Heart right ventricle (tissue), 16 donors: ENCODE results near the gene GALNT5. TPM values are rescaled to one million over a fixed set of nuclear protein-coding genes. Genes with fewer than 3 reads are reported as not detected.
A peak's percentile ranks its signal among the peaks of the same experiment; 100 is the strongest.

Experiments used
- ATAC-seq, 8 donors: fragments of 200-7000 bp; cut with Tn5 transposase; one replicate each; pipeline ENCODE4 v1.9.1; 2020; ENCODE audit warnings: mild to moderate bottlenecking in 8 of 8, moderate library complexity in 8 of 8, moderate number of reproducible peaks in 1 of 8
- DNase-seq, 2 donors: peaks; one replicate each; pipeline ENCODE4 v3.0.0-alpha.2; 2020
- H3K27ac ChIP-seq, 10 donors: fragments of 200-600 bp; sonication (generic) in 2 of 10; one replicate each; pipeline versions ENCODE4 v1.5.0 to v1.8.0; 2020 to 2022; ENCODE audit warnings: mild to moderate bottlenecking in 3 of 10
- H3K27me3 ChIP-seq, 7 donors: fragments of 200-600 bp; one replicate each; pipeline ENCODE4 v1.8.0; 2021 to 2022; ENCODE audit warnings: mild to moderate bottlenecking in 2 of 7
- H3K36me3 ChIP-seq, 9 donors: fragments of 200-600 bp; sonication (generic) in 1 of 9; one replicate each; pipeline versions ENCODE4 v1.5.0 to v1.8.0; 2020 to 2022; ENCODE audit warnings: mild to moderate bottlenecking in 2 of 9
- H3K4me1 ChIP-seq, 9 donors: fragments of 200-600 bp; sonication (generic) in 1 of 9; one replicate each; pipeline versions ENCODE4 v1.5.0 to v1.8.0; 2020 to 2022; ENCODE audit warnings: mild to moderate bottlenecking in 4 of 9
- H3K4me3 ChIP-seq, 10 donors: fragments of 200-600 bp; sonication (generic) in 2 of 10; one replicate each; pipeline versions ENCODE4 v1.5.0 to v1.8.0; 2020 to 2022; ENCODE audit warnings: mild to moderate bottlenecking in 7 of 10, moderate library complexity in 2 of 10
- H3K9me3 ChIP-seq, 11 donors: fragments of 200-600 bp in 10 of 11; sonication (generic) in 2 of 11; one replicate each; pipeline versions ENCODE4 v1.5.0 to v1.8.0; 2013 to 2022; ENCODE audit warnings: mild to moderate bottlenecking in 2 of 11, control low read depth in 1 of 11, moderate library complexity in 1 of 11
- CTCF ChIP-seq, 9 donors: fragments of 200-600 bp; sonication (generic) in 2 of 9; IDR thresholded peaks; one replicate each; pipeline versions ENCODE4 v1.5.0 to v1.8.0; 2021 to 2022; ENCODE audit warnings: antibody characterized with exemption in 9 of 9, mild to moderate bottlenecking in 5 of 9, moderate library complexity in 1 of 9
- WGBS, 2 donors: extraction: QIAGEN DNeasy Blood & Tissue Kit; methylation state at CpG; one replicate each; pipeline ENCODE4 v1.1.7; 2013; ENCODE audit warnings: inconsistent platforms in 1 of 2; 5-methylcytosine and 5-hydroxymethylcytosine counted together
- intact Hi-C, 10 donors: fragments of 100-400 bp; cut with DNase I; formaldehyde crosslinking; loops; one replicate each; pipeline versions ENCODE4 v1.11.1 to v1.14.2; 2022
- polyA plus RNA-seq, 2 donors: library from polyadenylated mRNA; stranded (reverse); fragments of 200-250 nt; gene quantifications; one replicate each; pipeline ENCODE4 v1.2.3, GENCODE V29; 2013
- total RNA-seq, 10 donors: library from RNA; stranded (reverse); fragmentation: NEBNext Ultra II Directional in 3 of 10; extraction: Animal tissue kit (Norgen Biotek cat#: 25700) in 3 of 10; gene quantifications; one replicate each; pipeline versions ENCODE4 v1.2.1 to v1.2.4, GENCODE V29; 2021 to 2023
- donor health status: Arrhythmogenic right ventricular cardiomyopathy.
- donor health status: ischemic (EF 13 %, LVEDD 7.1; RV severe dilation, severe dysfunction).
- donor health status: healthy with polysubstance abuse.
- donor health status: DM: no; HTN: yes; CAD: no.
- donor health status: DM: no; HTN: no; CAD: no.
- donor health status: ischemic (EF 25% LVEDD 6.9; RV normal size, moderate dysfunction).
- donor health status: ischemic (EF 25% LVEDD 5.7; RV mildly dilated, moderate dysfunction).
- donor health status: healthy.
- donor health status: DM: yes; HTN: yes; CAD: no.
- donor health status: Ischemic cardiomyopathy.
- donor health status: ischemic (EF 35%, LVEDD 5.7; RV mildly dilated, moderate dysfunction).
- donor health status: nonischemic (EF 11% LVEDD 7.7; RV severe dilation, severe dysfunction).
- donor health status: DM: yes; HTN: yes; CAD: no.
- donor health status: PGD.
- donor health status: ischemic (EF 29% LVEDD 5.4; RV normal size, mild dysfunction).
- donor health status: nonischemic (EF 23%, LVEDD 6.1; RV moderate dilation, normal function).

GALNT5 gene
- total and polyA plus RNA-seq, 12 donors, result 0.06 to 0.74 (median 0.23) TPM; not detected in 1

- Histone ChIP-seq H3K36me3 (no peaks in the 10 kb centered on the region), H3K27me3 (peaks cover 0 to 18% (median 9%) of the 10 kb centered on the region in 7 donors), H3K27ac (no peak overlapping the region), H3K4me3 (no peak overlapping the region), H3K9me3 (no peaks in the 10 kb centered on the region), H3K4me1 (peaks cover 0 to 4% (median 0%) of the 10 kb centered on the region in 9 donors)
- intact Hi-C loops, result loop anchor here in 8 of 10 donors (5.0 to 10.0 kb wide), 5 partner anchors 192 to 712 kb away; no protein-coding TSS in a partner anchor
- TF ChIP-seq CTCF (IDR thresholded peaks at IDR 0.05), result peak; percentile 56 to 85 (median 79)
- 36 to 37% methylated on average over 9 of the region's 9 CpGs for WGBS, 2 donors
- peak in 4 of 8 donors; percentile 53 to 78 (median 62) for ATAC-seq
- peak in 1 of 2 donors; percentile 8 for DNase-seq
Observed at GRCh38 chr2:157302492-157303099, 45.1 kb downstream of the GALNT5 start.

- WGBS, 2 donors, result 48 to 51% methylated on average over 2 of the region's 2 CpGs
- H3K27me3 ChIP-seq, result peaks cover 0 to 18% (median 9%) of the 10 kb centered on the region in 7 donors
- no peak overlapping the region for H3K27ac ChIP-seq
- H3K9me3 ChIP-seq, result no peaks in the 10 kb centered on the region
- no peaks in the 10 kb centered on the region for H3K36me3 ChIP-seq
- intact Hi-C loops, result loop anchor here in 8 of 10 donors (5.0 to 10.0 kb wide), 5 partner anchors 191 to 711 kb away; no protein-coding TSS in a partner anchor
- ATAC-seq (no peak), DNase-seq (no peak)
- H3K4me3 ChIP-seq, result no peak overlapping the region
- peaks cover 0 to 4% (median 0%) of the 10 kb centered on the region in 9 donors for H3K4me1 ChIP-seq
- no peak for TF ChIP-seq CTCF (IDR thresholded peaks at IDR 0.05)
Observed at GRCh38 chr2:157303612-157304011, 46.1 kb downstream of the GALNT5 start.

- no peak for TF ChIP-seq CTCF (IDR thresholded peaks at IDR 0.05)
- Histone ChIP-seq H3K4me1 (peaks cover 0 to 4% (median 0%) of the 10 kb centered on the region in 9 donors), H3K27me3 (peaks cover 0 to 18% (median 9%) of the 10 kb centered on the region in 7 donors), H3K9me3 (no peaks in the 10 kb centered on the region), H3K36me3 (no peaks in the 10 kb centered on the region), H3K4me3 (no peak overlapping the region), H3K27ac (no peak overlapping the region)
- ATAC-seq, result no peak
- intact Hi-C loops, result loop anchor here in 8 of 10 donors (5.0 to 10.0 kb wide), 6 partner anchors 190 to 710 kb away; no protein-coding TSS in a partner anchor
- no peak for DNase-seq
- 26 to 35% methylated on average over 3 of the region's 3 CpGs for WGBS, 2 donors
Observed at GRCh38 chr2:157304811-157305722, 47.6 kb downstream of the GALNT5 start.

GRCh38 chr2:157305723-157306110 is 48.2 kb downstream of the GALNT5 start:
- peaks cover 0 to 4% (median 0%) of the 10 kb centered on the region in 9 donors for H3K4me1 ChIP-seq
- no peaks in the 10 kb centered on the region for H3K36me3 ChIP-seq
- H3K9me3 ChIP-seq, result no peaks in the 10 kb centered on the region
- ATAC-seq (no peak), DNase-seq (no peak)
- no peak for TF ChIP-seq CTCF (IDR thresholded peaks at IDR 0.05)
- 78 to 79% methylated on average over 4 of the region's 4 CpGs for WGBS, 2 donors
- intact Hi-C loops, result loop anchor here in 8 of 10 donors (5.0 to 10.0 kb wide), 5 partner anchors 189 to 709 kb away; no protein-coding TSS in a partner anchor
- peaks cover 0 to 18% (median 9%) of the 10 kb centered on the region in 7 donors for H3K27me3 ChIP-seq
- no peak overlapping the region for H3K27ac ChIP-seq
- no peak overlapping the region for H3K4me3 ChIP-seq
